IPS DF 19.7 (cell line): Measurements from ENCODE around the gene CELF4.

ENCODE experiments used
- DNase-seq: peaks from one replicate; pipeline ENCODE4 v3.0.0-alpha.2; 2013; ENCODE audit warnings: low read depth, low spot score

The CELF4 gene

DNA sequence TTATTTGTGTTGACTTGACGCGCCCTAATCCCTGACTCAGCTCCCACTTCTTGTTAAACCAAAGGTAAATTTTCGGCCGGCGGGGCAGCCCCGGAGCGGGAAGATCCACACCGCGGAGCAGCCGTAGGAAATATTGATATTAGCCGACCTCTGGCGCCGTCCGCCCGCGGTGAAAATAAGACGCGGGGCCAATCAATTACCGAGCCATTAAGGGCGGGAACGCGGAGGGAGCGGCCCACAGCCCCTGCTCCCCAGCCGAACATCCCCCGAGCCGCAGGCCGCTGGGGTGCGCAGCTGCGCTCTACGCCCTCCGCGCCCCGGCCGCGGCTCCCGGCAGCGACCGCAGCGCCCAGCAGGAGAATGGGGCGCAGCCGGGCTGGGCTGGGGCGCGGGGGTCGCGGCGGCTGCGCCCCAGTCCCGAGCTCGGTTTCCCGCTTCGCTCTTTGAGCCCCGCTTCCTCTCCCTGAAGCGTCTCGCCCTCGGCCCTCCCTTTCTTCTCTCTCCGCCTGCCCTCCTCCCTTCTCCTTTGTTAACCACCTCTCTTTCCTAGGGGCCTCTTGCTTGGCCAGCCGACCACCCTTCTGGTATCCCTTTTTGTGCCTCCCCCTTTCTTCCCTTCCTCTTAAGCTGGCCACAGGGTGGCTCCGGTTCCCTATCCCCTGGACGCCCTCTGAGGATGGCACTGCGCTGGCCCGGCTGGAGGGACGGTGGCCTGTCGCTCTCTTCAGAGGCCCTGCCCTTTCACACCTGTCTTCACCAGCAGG is 40.9 kb downstream of the CELF4 start:
- no peak for DNase-seq

DNA sequence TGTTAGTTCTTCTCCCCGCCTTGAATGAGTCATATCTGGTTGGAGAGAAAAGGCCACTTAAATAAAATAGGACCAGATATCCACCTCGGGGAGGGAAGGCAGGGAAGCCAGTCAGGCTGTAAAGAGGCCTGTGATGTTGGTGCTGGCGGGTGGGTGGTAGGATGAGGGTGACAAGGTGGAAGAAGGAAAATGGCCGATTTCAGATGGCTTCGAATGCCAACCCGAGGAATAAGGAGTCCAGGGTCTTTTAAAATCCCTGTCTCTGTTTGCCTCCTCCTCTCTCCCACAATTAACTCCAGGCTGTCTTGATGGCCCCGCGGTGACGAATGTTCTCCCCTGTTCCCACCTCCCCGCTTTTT is 41.5 kb downstream of the CELF4 start:
- DNase-seq = no peak

DNA sequence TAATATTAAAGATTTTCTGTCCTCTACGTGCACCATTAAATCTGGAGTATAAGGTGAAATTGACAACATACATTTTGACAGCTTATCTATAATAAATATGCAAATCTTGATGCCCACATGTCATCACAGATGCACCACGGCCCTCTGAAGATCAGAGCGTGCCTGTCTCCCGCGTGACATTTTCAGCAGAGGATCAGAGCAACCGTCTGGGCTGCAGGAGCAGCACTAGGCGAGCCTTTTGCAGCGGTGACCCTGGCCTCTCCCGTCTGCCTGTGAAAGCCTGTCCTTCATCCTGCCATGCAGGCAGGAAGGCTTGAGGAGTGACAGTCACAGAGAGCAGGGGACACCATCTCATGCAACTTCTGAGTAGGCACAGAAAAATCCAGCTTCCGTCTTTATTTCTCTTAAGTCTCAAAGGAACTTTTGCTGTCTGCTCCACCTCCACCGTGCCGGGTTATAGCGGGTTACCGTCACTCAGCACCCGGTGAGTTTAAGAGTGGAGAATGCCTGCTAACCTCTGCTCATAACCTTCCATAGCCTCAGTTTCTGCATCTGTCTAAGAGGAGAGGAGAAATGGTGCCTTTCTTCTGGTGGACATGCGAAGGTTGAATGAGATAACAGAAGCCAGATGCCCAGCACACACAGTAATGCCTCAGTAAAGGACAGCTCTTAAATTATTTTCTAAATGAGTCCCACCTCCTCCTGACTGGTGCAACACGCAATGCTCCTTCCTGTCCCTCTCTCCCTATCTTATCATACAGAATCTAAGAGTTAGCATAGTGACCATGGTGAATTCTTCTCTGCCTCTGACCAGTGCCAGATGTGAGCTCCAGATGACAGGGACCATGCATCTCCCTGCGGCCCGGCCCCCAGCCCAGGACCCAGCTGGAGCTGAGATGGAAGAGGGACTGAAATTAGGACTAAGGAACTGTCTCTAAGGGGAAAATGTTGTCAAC is 43.8 kb downstream of the CELF4 start:
- DNase-seq = no peak

DNA sequence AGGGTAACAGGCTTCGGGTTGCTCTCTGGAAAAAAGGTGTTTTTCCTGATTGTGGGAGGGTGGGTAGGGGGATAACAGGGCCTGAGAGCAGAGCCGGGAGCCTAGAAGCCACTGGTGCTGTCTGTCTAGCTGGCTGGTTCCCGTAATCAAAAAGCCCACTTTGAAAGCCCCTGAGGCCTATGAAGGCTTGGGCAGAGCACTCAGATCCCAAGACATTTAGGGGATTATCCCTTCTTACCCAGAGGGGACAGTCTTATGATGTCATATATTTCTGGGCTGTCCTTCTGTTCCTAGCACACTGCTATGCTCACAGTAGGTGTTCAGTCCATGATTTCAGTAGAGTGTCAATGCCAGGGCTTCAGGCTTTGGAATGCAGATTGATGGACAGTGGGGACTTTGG is 45.1 kb downstream of the CELF4 start:
- no peak for DNase-seq

DNA sequence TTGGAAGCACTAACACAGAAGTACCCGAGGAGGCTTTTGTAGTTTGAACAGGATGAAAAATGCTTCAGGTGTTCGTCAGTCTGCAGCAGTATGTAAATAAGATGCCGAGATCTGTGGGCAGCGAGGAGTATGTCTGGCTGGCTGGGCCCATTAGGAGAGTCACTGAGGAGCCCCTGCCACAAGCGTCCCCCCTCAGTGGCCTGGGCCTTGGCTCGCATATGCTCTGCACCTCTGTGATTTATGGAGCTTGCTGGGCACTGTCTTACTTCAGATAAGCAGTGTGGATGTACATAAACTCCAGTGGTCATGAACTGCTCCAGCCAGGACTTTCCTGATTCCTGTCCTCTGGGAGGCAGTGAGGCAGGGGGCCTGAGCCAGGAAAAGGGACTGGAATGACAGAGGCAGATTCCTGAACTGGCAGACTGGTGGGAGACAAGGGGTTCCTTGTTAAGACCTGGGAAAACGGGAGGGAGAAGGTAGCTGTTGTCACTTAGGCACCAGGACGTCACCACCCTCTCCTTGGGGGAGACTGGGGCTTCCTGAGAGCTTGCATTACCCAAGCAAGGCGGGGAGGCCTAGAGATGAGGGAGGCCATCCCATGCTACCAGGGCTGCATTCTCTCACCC is 46.0 kb downstream of the CELF4 start:
- no peak for DNase-seq

DNA sequence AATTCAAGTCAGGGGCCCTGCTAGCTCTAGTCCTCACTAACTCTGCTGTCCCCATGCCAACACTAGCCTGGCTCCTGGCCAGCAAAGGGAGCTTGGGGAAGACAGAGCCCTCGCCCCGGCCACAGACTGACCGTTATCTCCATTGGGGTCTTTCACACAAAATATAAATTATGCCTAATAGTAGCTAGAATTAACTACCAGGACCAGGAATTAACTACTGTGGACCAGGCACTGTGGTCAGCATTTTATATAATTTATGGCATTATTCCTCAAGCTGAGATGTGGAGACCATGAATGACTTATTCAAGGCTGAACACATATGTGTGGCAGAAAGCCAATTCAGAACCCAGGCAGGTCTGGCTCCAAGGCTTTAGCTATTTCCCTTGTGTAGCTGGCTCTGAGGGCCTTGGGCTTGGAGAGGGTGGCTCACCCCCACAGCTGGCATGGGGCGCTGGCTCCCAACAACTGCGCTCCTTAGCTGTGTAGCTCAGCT is 49.2 kb downstream of the CELF4 start:
- DNase-seq = no peak

DNA sequence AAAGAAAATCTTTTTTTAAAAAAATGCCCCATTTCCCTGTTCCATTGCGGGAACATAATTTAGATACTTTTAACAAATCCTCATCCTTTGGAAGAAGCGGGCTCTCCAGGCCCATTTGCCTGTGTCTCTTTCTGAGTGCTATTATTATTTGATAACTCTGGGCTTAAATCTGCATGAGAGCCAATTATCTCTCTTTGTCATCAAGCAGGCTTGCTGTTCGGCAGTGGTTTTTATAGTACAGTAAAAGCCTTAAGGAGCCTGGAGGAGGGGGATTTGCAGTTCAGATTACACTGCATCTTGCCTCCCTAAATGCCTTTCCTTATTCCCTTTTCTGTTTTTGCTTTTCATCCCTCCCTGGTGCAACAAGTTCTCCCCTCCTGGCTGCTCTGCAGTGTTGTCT is 50.6 kb downstream of the CELF4 start:
- DNase-seq = no peak

DNA sequence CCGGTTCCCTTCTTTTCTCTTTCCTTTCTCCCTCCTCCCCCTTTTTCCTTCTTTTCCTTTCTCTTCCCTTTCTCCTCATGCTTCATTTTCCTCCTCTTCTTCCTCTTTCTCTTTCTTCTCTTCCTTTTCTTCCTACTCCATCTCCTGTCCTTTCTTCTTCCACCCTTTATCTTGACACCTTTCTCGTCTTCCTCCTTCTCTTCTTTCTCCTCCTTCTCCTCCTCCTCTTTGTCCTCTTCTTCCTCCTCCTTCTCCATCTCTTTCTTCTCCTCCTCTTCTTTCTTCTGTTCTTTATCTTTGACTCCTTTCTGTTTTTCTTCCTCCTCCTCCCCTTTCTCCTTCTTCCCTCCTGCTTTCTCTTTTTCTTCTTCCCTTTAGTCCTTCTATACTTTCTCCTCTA is 53.2 kb downstream of the CELF4 start:
- DNase-seq = no peak

DNA sequence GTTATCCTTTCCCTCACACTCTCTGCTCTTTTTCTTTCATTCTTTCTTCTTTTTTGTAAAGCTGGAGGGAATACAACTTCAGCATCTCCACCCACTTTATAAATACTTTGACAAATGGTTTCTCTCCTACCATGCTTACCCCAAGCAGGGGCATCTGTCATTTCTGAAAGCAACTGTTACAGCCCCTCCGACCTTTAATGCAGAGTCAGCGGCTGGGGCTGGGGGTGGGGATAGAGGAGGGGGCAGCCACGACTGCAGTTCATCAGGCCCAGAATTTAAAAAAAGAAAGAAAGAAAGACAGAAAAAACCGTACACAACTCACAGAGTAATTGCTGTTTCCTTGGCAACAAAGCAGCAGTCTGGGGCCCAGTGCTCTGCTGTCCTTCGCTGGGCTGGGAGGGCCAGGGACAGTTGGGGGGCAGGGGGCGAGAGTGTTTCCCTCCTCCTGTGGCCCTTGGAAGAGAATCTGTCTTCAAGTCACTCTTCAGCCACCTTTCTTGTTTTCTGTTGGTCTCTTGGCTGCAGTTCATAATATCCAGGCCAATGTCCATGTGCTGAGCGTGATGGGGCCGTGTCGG is 53.8 kb downstream of the CELF4 start:
- DNase-seq = no peak

DNA sequence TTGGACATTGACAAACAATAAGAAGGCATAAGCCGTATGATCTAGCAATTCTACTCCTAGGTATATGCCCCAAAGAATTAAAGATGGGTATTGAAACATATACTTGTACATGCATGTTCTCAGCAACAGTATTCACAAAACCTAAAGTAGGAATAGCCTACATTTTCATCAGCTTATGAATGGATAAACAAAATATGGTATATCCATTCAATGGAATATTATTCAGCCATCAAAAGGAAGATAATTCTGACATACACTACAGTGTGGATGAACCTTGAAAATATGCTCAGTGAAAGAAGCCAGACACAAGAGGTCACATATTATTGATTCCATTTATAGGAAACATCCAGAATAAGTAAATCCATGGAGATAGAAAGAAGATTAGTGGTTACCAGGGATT is 56.0 kb downstream of the CELF4 start:
- DNase-seq = no peak

DNA sequence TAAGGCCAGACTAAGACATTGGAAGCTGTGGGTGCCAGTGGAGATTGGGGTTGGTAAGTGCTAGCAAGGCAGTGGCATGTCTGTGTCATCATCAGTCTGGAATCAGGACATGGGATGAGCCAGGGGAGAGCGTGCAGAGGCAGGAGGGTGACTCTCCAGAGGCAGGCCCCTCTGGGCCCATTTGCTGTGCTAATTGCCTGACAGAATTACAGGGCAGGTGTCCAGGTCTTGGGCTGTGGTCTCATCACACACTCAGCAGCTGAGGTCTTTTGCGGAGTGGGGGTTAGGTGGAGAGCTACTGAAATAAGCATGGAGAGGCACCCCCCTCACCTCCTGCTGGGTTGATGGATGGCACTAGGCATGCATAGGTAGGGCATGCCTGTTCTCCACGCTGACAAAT is 57.4 kb downstream of the CELF4 start:
- no peak for DNase-seq

DNA sequence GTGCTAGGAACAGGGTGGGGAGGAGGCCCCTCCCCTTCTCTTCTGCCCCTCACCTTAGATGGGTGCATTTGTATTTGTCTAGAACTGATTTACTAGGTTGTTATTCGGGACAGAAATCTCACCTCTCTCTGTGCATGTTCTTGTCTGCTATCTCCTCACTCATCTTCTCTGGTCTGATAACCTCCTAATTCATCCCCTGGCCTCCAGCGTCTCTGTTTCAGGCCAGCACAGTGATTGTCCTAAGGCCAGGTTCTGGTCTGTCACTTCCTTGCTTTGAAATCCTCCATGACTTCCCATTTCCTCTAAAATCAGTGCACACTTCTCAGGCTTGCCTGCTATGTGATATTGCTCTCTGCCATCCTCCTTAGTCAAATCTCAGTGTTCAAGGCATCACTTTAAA is 58.4 kb downstream of the CELF4 start:
- no peak for DNase-seq

DNA sequence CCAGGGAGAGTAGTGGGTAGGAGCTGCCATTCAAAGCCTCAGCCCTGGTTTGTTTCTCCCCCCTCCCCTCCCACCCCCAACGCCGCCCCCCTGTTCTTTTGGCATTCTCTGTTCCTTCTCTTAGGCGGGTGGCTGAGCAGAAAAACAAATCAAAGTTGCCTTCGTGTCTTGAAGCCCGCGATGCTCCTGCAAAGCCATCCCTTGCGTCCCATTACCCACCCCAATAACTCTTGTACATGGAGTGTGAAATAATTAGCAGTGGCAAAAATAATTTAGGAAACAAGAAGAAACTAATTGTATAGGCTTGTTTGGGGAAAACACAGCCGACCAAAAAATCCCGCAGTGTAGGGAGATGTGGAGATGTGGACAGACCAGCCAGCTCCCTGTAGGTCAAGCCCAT is 59.6 kb downstream of the CELF4 start:
- DNase-seq = no peak

DNA sequence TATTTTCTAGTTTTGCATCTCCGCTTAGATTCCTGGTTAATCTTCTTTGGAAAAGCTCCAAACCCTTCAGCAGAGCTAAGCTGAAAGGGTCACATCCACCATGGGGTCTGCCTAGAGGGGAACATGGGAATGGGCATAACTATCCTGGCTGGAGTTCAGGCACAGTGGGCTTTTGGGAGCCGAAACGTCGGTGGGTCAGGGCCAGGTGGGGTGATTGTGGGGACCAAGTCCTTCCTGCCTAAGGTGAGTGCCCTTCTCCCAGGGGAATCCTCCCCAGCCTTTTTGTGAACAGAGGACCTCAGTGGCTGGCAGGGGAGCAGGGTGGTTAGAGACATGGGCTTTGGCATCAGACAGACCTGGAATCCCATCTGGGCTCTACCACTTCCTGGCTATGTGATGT is 60.3 kb downstream of the CELF4 start:
- no peak for DNase-seq

DNA sequence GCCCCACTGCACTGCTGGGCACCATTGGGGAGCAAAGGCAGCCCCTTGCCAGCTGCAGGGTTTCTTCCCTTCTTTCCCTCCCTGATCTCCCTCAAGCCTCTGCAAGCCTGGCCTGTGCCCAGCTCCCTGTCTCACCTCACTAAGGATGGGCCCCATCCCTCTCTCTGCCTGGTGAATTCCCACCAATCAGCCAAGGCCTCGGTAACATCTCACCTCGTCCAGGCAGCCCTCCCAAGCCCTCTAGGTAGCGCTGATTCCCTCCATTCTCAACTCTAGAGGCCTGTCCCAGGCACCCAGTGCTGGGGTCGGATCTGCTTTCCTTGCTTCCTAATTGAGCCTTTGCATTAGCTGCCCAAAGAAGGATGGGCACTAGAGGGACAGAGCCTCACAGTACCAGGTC is 63.0 kb downstream of the CELF4 start:
- no peak for DNase-seq

DNA sequence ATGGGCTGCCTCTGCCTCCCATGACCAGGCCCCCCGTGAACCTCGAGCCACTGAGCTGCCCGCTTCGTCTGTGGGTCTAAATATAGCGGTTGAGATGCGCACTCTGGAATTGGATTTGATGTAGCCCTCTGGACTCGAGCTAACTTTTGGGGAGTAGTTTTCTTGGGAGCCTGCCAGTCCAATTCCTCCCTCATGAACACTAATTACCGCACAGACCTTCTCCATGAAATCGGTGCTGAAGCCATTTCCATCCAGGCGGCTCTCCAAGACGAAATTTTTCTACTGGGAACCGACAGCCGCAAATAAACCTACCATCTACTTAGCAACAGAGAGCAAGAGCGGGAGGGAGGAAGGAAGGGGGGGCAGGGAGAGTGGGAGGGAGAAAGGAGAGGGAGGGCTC is 63.6 kb downstream of the CELF4 start:
- DNase-seq = no peak

DNA sequence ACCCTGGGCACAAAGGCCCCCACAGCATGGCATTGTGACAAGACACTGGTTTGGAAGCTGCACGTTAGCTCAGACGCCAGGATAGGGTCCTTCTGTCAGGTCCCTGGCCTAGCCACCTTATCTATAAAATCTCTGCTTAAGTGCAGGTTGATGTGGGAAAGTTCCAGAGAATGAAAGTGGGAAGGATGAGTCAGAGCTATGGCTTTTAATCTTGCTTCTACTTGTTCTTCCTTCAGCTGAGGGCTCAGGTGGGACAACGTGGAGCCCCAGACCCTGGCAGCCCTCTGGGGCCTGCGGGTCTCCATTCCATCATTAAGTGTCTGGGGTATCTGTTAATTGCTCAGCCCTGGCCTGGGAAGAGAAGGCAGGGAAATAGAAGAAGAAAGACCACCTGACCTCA is 64.5 kb downstream of the CELF4 start:
- no peak for DNase-seq

DNA sequence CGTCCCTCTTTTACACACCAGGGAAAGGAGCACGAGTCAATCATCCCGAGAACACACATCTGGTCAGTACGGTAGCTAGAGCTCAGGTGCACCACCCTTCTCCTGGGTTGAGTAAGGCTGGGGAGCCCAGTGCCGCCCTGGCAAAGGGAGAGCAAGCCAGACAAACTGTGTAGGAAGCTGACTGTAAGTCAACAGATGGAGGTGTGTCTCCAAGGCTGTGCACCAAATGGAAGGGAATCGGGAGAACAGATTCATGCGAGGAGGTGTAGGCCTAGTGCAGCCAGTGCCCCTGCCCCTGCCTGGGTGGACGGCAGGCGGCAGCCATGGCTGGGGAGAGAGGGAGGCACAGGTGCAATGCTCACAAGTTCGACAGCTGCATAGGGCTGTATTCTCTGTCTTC is 65.7 kb downstream of the CELF4 start:
- no peak for DNase-seq

DNA sequence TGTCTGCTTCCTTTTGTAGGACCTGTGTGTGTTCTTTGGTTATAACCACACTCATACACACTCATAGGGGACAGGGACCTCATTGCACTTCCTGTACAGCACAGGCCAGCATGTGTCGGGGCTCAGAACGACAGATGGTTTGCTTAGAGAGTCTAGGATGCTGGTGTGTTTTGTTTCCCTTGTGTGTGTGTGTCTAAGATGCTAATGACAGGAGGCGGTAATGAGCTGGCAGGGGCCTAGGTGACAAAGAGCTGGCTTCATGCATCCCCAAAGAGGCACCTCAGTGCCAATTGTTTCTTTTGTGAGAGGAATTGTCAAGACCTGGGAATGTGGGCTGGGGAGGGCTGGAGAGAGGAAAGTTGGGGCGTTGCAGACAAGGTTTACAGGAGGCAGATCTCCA is 66.6 kb downstream of the CELF4 start:
- DNase-seq = no peak

DNA sequence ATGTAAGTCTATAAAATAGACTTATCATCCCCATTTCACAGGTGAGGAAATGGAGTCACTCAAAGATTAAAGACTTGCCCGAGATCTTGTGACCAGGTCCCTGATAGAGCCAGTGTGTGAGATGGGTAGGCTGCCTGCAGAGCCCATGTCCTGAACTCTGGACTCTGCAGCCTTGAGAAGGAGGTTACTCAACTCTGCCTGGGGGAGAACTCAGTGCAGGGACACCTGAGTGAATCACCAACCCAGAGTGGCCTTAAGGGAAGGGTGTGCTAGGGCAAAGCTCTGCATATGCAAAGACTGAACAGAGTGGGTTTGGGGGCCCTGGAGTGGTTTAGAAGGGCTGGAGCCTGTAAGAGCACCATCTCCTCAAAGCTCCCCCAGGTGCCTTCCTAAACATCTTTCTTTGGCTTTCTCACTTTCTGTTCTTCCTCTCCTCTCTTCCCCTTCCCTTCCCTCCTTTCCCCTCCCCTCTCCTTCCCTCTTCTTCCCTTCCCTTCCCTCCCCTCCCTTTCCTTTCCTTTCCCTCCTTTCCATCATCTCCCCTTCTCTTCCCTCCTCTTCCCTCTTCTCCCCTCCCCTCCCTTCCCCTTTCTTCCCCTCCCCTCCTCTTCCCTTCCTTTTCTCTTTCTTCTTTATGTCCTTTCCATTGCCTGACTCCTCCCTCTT is 67.6 kb downstream of the CELF4 start:
- DNase-seq = no peak

DNA sequence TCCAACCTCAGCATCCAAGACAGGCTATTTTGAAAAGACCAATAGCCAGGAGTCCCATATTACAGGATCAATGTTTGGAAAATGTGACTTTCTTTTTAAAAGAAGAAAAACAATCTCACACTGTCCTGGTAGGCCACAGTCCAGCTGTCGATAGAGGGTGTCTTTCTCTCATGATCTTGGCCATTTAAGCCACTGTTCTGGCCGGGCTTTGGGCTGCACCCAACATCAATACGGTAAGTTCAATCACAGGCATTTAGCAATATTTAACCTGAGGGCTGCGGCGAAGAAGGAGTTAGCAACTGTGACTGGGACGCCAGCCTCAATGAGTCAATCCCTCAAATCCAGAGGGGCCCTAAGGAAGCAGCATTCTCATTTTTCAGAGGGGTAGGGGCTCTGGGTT is 69.0 kb downstream of the CELF4 start:
- no peak for DNase-seq

DNA sequence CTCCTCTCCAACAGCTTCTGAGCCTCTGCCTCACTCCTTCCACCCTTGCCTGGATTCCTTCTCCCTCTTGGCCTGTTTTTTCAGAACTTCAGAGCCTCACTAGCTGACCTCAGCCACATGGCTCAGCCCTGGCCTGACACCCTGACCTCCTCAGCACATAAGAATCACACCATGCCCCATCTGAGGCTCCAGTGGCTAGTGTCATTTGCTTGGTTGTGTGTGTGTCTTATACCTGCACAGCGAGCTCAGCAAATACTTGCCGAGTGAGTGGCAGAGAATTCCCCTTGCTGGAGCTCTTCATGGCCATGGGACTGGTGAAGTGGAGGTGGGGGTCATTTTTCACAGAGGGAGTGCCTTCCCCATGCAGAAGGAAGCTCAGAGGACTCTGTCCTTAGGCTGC is 70.2 kb downstream of the CELF4 start:
- no peak for DNase-seq
